Pericardium fibroblast (primary cell): ENCODE measurements around the gene PRAF2. TPM values are rescaled to one million over a fixed set of nuclear protein-coding genes. Genes with fewer than 3 reads are reported as not detected.

Source experiments
- total RNA-seq: library from RNA; depleted of rRNA; stranded (reverse); fragments of >200 nt; gene quantifications from 2 replicates; pipeline ENCODE4 v1.2.3, GENCODE V29; 2015

The PRAF2 gene, protein sequence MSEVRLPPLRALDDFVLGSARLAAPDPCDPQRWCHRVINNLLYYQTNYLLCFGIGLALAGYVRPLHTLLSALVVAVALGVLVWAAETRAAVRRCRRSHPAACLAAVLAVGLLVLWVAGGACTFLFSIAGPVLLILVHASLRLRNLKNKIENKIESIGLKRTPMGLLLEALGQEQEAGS
- total RNA-seq: 38.2 and 38.6 TPM in 2 replicates

DNA sequence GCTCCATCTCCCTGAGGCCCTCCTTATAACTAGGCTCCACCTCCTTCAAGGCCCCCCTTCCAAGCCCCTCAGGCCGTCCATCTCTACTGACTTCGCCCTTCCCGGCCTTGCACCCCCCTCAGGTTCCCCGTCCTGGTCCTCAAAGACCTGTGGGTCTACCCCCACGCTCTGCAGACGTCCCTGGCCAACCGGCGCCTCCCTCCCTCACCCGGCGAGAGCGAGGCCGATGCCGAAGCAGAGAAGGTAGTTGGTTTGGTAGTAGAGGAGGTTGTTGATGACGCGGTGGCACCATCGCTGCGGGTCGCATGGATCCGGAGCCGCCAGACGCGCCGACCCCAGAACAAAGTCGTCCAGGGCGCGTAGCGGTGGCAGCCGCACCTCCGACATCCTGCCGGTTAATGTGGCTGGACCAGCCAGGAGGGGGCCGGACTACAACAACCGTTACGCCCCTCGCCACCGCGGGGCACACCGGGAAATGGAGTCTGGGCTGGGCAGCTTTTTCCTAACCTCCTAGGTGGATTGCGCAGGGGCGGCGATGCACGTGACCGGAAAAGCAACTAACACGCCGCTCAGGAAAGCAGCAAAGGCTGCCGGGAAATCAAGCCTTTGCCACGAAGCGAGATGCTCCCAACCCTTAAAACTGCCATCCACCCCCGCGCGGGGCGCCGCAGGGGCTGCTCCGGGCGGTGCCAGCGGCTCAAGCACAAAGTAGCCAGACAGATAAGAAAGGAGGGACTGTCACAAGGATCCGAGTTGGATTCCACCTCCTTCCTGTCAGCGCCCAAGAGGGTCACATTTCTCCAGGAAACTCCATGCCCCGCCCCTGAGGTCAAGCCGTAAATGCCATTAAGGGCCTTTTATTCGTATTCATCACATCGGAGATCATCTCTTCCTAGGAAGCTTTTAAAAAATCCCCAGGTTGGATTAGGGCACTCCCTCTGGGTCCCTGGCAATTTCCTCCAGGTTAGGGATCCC is at the start of gene PRAF2:
Gene PRAF2, minus strand, starts transcription at position 402 of the 975 bp plus-strand sequence. Its CDS starts 15 bp downstream, at position 387.

DNA sequence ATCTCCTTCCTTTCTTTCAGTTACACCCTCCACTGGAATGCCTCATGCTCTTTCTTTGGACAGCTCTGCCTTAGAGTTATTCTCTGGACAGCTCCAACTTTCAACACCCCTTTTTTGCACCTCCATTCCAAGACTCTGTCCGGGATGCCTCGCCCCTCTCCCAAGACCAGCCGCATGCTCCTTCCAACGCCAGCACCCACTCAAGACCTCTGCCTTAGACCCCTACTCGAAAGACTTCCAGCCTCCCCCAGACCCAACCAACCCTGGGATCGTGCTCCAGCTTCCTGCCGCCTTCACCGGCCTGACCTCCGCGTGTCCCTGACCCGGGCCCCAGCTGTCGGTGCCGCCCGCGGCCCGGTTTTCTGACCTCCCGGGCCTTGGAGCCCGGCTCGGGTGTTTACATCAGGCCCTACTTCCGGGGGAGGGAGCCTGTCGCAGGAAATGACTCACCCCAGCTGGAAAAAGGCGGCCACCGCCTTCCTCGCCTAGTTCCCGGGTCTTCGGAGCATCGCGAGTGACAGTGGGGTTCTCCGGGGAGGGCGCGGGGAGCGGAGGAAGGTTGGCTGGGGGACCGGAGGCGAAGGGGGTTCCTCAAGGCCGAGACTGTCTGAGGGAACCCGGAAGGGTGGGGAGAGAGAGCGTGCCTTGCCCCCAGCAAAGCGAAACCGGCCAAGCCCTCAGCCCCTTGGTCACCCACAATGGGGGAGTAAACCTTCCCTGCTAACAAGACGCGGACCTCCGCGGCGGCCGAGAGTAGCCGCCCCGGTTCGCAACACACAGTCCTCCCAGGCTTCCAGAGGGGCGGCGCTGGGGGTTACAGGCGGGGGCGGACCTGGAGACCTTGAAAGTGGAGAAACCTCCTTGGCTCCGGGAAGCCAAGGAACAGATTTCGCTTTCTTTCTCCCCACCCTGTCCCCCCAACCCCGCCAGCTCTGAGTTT is 6.0 kb upstream of the PRAF2 start, which contains the start of gene WDR45:
Gene WDR45, minus strand, starts transcription at position 399 of the 940 bp plus-strand sequence. CDS start 1,792 bp downstream, outside the sequence.

DNA sequence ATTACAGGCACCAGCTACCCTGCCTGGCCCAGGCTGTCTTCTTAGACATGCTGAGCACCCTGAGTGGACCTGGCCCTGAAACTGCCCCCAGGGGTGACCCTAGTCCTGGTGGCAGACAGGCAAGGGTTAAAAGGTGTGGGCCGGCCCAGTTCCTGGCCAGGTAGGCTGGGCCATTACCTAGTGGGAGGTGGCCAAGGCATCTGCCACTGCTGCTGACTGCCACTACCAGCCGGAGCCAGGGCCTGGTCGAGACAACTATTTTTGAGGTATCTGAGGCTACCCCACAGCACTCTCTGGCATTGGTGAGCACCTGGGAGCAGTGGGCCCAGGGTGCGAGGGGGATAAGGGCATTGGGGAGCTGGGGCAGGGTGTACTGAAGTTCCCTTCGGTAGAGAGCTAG is 15.0 kb downstream of the PRAF2 start, which contains the start of gene CCDC120:
Gene CCDC120, plus strand, starts transcription at position 206 of the 400 bp plus-strand sequence. CDS start 3,043 bp downstream, outside the sequence.

DNA sequence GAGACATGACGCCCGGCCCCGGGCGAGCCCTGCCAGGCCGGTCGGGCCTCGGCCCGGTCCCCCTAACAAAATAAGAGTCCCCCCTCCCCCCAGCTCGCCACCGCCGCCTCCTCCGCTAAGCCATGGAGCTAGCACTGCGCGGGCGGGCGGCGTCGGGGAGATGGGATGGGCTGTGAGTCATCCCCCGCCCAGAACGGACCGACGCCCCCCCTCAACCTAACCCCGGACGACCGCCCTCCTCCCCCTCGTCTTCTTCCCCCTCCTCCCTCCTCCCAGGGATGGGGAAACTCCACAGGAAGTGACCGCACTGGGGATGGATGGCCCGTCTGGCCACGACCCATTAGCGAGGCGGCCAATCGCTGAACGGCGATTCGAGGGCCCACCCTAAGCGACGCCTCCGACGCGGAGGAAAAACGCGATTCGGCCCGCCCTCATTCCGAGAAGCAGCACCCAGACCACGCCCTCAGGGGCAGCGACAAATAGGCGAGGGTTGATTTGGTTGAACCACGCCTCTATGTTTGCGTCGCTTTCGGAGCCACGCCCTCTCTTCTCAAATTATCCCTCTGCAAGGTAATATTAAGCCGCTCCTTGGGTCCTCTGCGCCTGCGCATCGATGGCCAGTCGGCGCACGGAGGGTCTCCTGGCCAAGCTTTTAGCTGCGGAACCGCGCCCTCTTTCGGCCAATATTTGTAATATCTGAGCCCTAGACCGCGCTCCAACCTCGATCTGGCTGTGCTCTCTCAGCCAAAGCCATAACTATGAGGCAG is 30.4 kb downstream of the PRAF2 start, which contains the start of gene TFE3:
Gene TFE3, minus strand, starts transcription at position 138 of the 767 bp plus-strand sequence. Its CDS starts 131 bp downstream, at position 7.

Other genes starting within 250 kb of the PRAF2 start
- gene ERAS, start 247.5 kb downstream of the PRAF2 start, total RNA-seq: not detected in 2 replicates
- 0.70 and 3.7 TPM in 2 replicates for gene PCSK1N, start 238.4 kb downstream of the PRAF2 start, total RNA-seq
- 20.0 and 35.8 TPM in 2 replicates for gene TIMM17B, start 176.2 kb downstream of the PRAF2 start, total RNA-seq
- 46.7 and 60.4 TPM in 2 replicates for gene PQBP1, start 176.1 kb downstream of the PRAF2 start, total RNA-seq
- 19.9 and 24.0 TPM in 2 replicates for gene SLC35A2, start 162.4 kb downstream of the PRAF2 start, total RNA-seq
- 0.77 and 3.2 TPM in 2 replicates for gene PIM2, start 155.0 kb downstream of the PRAF2 start, total RNA-seq
- 34.2 and 36.8 TPM in 2 replicates for gene OTUD5, start 116.4 kb downstream of the PRAF2 start, total RNA-seq
- 2.0 and 3.5 TPM in 2 replicates for gene KCND1, start 102.2 kb downstream of the PRAF2 start, total RNA-seq
- 8.5 and 20.9 TPM in 2 replicates for gene GRIPAP1, start 71.7 kb downstream of the PRAF2 start, total RNA-seq
- 39.6 and 59.0 TPM in 2 replicates for gene TFE3, start 30.6 kb downstream of the PRAF2 start, total RNA-seq
- 1.1 and 1.5 TPM in 2 replicates for gene CCDC120, start 15.0 kb downstream of the PRAF2 start, total RNA-seq
- 54.2 and 77.4 TPM in 2 replicates for gene WDR45, start 5.9 kb upstream of the PRAF2 start, total RNA-seq
- 19.0 and 19.7 TPM in 2 replicates for gene GPKOW, start 49.7 kb upstream of the PRAF2 start, total RNA-seq
- gene MAGIX, start 88.8 kb upstream of the PRAF2 start, total RNA-seq: 0.93 and 1.0 TPM in 2 replicates
- gene PLP2, start 97.9 kb upstream of the PRAF2 start, total RNA-seq: 42.6 and 63.9 TPM in 2 replicates
- 7.1 and 15.0 TPM in 2 replicates for gene PRICKLE3, start 112.4 kb upstream of the PRAF2 start, total RNA-seq
- gene SYP, start 126.2 kb upstream of the PRAF2 start, total RNA-seq: 0.23 and 1.4 TPM in 2 replicates
- not detected in 2 replicates for gene CACNA1F, start 159.3 kb upstream of the PRAF2 start, total RNA-seq
- gene CCDC22, start 161.5 kb upstream of the PRAF2 start, total RNA-seq: 13.0 and 13.7 TPM in 2 replicates
- not detected in 2 replicates for gene FOXP3, start 190.7 kb upstream of the PRAF2 start, total RNA-seq
- 6.0 and 16.3 TPM in 2 replicates for gene PPP1R3F, start 195.8 kb upstream of the PRAF2 start, total RNA-seq
- not detected in 2 replicates for gene GAGE10, start 229.6 kb upstream of the PRAF2 start, total RNA-seq
- not detected in 2 replicates for gene GAGE12J, start 248.0 kb upstream of the PRAF2 start, total RNA-seq